ENCODE measurements around the gene GANAB.

DNA sequence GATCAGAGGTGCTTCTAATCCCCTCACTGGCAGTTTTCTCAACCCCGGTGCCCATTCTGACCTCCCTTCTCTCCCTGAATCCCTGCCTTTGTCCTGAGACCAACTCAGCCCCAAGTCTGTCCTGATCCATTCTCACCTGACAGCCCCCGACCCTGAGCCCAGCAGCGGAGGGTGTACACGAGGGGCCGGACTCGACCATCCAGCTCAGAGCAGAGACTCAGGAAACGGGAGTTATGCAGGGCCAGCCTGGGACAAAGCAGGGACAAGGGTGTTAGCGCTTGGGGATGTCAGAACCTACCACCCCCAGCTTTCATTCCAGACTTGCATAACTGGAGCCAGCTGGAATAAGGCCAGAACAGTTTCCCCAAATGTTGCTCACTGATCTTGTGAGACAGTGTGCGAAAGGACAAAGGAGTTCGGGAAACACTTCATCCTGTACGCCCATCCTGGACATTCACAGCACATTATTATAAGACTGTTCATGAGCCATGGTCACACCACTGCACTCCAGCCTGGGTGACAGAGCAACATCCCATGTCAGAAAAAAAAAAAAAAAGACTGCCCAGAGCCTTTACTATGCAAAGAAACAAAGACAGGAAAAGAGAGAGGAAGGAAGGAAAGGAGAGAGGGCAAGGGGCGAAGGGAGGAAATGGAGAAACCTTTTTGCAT is 69.2 kb downstream of the GANAB start:
- TF ChIP-seq, protein P1, sequence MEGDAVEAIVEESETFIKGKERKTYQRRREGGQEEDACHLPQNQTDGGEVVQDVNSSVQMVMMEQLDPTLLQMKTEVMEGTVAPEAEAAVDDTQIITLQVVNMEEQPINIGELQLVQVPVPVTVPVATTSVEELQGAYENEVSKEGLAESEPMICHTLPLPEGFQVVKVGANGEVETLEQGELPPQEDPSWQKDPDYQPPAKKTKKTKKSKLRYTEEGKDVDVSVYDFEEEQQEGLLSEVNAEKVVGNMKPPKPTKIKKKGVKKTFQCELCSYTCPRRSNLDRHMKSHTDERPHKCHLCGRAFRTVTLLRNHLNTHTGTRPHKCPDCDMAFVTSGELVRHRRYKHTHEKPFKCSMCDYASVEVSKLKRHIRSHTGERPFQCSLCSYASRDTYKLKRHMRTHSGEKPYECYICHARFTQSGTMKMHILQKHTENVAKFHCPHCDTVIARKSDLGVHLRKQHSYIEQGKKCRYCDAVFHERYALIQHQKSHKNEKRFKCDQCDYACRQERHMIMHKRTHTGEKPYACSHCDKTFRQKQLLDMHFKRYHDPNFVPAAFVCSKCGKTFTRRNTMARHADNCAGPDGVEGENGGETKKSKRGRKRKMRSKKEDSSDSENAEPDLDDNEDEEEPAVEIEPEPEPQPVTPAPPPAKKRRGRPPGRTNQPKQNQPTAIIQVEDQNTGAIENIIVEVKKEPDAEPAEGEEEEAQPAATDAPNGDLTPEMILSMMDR (IDR thresholded peaks at IDR 0.05) = no peak
- TF ChIP-seq POLR2A (IDR thresholded peaks at IDR 0.05) = no peak

All from thyroid gland (tissue), 4 donors.